Myocyte (in vitro differentiated cells): ENCODE results near the gene RESP18. TPM values are rescaled to one million over a fixed set of nuclear protein-coding genes. Genes with fewer than 3 reads are reported as not detected.

Experiments
- DNase-seq: peaks from one replicate; pipeline ENCODE4 v3.0.0-alpha.2; 2012; ENCODE audit warnings: low read depth
- polyA plus RNA-seq: library from polyadenylated mRNA; unstranded; fragments of >200 nt; gene quantifications from one replicate; pipeline ENCODE4 v1.2.1, GENCODE V29; 2012; ENCODE audit warnings: missing spikeins
- total RNA-seq: library from RNA; depleted of rRNA; stranded (reverse); fragments of >200 nt; gene quantifications from 2 replicates; pipeline ENCODE4 v1.2.3, GENCODE V29; 2014

RESP18 gene
- total RNA-seq, result not detected in 2 replicates
- not detected for polyA plus RNA-seq

DNA sequence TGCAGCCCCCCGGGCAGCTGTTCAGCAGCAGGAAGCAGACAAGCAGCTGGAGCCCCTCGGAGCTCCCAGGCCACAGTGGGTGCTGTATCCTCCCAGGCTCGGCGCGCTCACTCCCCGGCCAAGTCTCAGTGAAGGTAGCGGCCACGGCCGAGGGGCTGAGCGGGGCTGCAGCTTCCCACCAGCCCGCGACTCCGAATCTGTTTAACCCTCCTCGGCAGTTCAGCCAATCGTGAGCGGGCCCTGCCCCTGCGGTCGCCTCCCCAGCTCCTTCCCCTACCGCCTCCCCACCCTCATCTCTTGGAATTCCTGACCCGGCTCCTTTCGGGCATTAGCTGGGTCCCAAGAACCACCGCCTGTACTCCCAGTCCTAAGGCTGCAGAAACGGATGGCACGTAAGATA, at the start of gene RESP18:
RESP18 (minus strand) TSS at position 203 of the 400 bp plus-strand sequence.
- DNase-seq, result no peak

DNA sequence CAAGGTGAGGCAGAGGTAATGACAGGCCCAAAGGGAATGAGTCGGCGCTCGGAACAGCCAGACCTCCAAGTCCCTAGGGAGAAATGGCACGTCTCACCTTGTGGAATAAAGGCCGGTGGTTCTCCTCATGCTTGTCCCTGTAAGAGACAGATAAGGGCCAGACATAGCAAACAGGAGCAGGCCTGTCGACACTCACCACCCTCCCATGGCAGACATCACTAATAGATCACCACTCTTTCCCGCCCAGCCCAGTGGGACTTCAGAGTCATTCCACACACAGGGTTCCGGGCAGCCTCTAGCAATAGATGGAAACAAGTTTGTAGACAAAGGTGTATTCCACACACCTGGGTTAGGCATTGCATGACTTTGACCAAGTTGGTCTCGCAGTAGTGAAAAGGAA, 48.9 kb upstream of the RESP18 start:
- no peak for DNase-seq

DNA sequence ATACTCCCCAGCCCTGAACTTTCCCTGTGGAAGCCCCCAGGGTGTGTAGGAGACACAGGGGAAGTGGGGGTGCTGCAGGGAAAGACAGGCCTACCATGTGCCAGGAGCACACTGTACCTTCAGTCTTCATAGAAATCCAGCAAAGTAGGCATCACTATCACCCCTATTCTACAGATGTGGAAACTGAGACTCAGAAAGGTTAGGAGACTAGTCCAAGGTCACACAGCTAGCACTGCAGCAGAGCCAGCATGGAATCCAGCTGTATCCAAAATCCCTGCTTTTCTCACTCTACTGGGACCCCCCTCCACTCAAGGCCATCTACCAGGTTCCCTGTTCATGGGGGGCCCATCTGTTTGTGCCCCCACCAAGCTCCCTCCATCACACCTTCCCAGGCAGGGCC, 48.4 kb upstream of the RESP18 start:
- DNase-seq, result no peak

- DNase-seq, result peak; percentile 80
Observed at GRCh38 chr2:219378163-219378851, 45.8 kb upstream of the RESP18 start.

DNA sequence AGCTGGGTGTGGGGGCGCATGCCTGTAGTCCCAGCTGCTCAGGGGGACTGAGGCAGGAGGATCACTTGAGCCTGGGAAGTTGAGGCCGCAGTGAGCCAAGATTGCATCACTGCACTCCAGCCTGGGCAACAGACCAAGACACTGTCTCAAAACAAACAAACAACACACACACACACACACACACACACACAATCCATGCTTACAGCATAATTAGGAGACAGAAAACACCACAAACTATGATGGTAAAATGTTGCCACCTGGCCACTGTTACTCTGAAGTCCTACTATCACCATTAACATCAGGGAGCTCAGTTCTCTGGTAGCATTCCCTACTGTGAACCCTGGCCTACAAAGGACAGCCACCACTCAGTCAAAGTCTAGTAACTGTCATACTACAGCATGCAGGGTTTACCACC, 36.9 kb upstream of the RESP18 start:
- DNase-seq, result peak; percentile 58

GRCh38 chr2:219368690-219369191, 36.2 kb upstream of the RESP18 start:
- DNase-seq, result peak; percentile 80

DNA sequence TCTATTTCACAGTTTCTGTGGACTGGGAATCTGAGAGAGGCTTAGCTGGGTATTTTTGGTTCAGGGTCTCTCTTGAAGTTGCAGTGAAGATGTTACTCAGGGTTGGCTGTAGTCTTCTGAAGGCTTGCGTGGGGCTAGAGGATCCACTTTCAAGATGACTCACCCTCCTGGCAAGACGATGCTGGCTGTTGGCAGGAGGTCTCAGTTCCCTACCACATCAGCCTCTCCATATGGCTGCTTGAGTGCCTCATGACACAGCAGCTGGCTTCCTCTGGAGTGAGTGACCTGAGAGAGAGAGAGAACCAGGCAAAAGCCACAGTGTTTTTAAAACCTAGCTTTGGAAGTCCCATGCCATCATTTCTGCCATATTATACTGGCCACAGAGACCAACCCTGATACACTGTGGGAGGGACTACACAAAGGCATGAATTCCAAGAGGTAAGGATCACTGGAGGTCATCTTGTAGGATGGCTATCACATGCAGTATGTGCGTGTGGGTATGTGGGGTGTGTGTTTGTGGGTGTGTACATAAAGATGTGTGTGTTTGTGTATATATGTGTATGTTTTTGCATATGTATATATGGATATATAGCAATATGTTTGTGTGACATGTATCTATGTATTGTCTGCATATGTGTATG, 30.1 kb upstream of the RESP18 start:
- DNase-seq, result peak; percentile 98

- DNase-seq, result no peak
Observed at GRCh38 chr2:219362072-219362471, 29.5 kb upstream of the RESP18 start.

- peak; percentile 44 for DNase-seq
Observed at GRCh38 chr2:219358170-219359075, 25.9 kb upstream of the RESP18 start.

DNA sequence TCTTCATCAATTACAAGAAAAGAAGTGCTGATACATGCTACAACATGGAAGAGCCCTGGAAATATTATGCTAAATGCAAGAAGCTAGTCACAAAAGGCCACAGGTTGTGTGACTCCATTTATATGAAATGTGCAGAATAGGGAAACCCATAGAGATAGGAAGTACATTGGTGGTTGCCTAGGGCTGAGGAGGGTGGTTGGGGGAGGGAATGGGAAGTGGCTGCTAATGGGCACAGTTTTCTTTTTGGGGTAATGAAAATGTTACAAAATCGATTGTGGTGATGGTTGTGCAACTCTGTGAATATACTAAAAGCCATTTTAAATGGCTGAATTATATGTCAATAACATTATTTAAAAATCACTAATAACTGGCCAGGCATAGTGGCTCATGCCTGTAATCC, 24.3 kb upstream of the RESP18 start:
- no peak for DNase-seq

DNA sequence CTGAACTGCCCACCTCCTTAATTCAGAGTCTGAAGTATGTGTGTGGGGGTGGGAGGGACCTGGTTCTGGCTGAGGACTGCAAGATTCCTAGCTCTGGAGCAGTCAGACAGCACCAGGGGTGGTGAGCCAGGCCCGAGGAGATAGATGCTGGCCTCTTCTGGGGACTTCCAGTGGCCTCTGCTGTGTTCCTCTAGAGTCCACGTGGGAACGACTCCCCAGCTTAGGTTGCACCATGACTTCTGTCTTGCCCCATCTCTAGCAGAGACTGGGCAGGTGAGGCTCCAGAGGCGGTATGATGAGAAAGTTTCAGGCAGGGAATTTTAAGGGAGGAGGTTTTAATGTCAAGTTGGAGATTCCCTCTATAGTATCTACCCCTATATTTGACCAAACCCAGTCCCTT, 22.0 kb upstream of the RESP18 start:
- DNase-seq, result no peak

DNA sequence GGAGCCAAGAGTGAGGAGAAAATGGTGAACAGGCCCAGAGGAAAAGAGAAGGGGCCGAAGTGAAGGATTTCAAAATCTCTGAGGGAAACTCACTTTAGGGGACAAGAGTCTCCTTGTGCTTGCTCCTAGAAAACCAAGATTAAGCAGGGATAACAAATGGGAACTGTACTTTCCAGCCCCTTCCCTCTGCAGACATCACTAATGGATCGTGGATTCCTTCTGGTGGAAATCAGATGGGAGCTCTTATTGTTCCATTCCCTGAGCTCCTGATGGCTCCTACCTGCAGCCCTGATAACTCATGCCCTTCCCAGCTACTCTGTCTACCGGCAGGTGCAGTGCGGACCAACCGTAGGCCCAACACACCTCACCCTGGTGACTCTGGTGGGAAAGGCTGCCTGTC, 20.6 kb upstream of the RESP18 start:
- no peak for DNase-seq

DNA sequence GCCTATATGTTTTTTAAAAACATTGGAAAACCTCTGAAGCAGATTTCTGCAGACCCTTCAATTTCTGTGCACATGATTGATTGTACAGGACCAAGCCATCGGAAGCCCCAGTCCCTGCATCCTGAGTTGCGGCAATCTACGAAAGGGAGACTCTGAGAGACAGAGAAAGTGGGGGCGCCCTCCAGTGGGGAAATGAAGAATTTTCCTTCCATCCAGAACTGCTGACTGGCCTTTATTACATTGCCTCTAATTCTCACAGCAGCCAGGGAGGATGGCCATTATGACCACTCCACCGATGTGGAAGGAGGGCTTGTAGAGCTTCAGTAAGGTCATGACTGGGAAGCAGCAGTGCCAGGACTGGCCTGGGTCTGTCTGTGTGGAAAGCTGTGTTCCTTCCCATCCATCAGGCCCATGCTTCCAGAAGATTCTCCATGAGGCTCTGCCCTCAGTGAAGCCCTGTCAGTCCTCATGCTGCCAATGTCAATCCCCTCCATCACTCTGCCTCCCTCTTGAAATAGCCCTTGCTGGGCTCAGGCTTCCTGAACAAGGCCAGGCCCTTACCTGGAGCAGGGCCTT, 20.0 kb upstream of the RESP18 start:
- peak; percentile 56 for DNase-seq

- peak; percentile 20 for DNase-seq
Observed at GRCh38 chr2:219350710-219351221, 18.2 kb upstream of the RESP18 start.

GRCh38 chr2:219350215-219350614, 17.7 kb upstream of the RESP18 start:
- no peak for DNase-seq

DNA sequence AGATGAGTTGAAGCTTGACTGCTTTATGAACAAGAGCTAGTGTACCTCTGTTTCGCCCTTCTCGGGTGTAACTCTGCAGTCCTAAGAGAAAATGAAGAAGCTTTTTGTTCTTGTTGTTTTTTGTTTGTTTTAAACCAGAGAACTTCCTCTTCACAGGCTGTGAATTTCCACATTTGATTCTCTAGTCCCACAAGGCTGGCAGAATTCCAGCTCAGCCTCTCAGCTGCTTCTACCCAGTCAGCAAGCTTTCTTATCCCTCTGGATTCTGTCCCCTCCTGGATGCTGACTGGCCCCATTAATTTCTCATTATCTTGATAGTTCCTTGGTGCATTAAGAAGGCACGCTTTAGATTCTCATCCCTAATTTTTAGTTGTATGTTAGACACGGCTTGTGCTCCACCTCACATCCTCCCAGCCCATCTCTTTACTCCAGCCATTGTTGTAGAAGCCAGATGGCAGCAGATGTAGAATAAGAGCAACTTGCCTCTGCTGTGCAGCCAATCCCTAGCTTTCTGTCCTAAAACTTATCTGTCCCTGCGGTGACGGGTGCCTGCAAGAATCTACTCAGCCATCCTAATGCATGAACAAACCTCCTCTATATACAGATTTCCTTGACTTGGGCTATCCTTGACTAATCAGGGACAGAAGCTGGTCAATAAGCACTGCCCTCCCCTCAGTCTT, 12.3 kb upstream of the RESP18 start:
- DNase-seq, result peak; percentile 85

DNA sequence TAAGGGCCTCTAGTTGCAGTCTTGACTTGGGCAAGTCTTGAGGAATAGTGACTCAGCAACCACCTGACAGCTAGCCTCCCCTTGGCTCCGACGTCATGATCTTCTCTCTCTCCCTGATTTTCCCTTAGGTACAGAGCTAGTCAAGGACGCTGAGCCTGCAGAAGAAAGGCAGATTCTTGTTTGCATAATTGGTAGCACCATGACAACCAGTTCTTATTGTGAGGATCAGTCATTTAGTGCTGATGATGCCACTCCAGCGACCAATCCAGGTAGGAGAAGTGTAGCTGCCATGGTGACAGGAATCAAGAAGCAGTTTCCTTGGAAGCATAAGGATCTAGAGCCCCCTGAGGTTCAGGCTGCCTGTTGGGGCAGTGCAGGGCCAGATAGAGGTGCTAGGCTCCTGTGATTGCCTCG, 2.8 kb upstream of the RESP18 start:
- no peak for DNase-seq

DNA sequence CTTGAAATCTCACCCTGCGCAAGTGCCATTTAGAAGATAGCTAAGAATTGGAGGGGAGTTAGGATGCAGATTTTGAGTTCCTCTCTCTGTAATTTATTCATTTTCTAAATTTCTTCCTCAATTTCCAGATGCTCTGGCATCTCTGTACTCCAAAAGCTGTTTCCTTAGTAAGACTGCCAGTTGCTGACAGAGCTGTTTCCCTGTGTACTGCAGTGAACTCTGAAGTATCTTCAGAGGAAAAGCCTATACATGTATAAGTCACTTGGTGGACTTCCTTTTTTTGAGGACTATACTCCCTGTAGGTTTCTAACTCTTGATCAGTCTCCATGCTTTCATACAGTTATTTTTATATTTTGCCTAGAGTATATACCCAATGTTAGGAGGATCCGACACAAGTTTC, 1.5 kb upstream of the RESP18 start:
- DNase-seq, result no peak

DNA sequence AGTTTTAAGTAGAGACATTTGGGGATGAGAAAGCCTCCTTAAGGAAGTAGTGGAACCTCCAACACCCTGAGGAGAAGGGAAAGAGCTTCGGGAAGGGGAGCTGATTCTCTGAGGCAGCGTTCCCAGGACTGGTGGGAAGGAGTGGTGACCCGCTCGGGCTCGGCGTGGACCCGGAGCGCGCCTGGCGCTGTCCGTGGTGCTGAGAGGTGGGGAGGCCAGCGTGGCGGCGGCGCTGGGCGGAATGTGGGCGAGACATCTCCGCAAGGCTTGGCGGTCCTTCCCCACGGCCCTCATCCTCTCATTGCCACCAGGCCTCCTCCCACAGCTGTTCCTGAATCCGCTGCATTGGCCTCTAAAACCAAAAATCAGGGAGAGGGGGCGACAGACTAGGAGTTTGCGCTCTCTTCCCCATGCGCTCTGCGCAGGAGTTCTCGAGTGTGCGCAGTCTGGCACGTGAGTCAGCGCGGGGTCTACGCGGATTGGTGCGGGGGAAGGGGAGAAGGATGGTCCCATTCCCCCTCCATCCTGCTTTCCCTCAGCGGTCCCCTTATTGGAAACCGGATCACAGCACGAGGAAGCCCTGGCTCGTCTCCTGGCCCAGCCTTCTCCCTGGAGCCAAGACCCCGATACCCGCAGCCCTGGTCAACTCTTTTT, 857 bp downstream of the RESP18 start:
- DNase-seq, result peak; percentile 33

- no peak for DNase-seq
Observed at GRCh38 chr2:219327719-219328118, 4.8 kb downstream of the RESP18 start.
